Upper lobe of left lung (tissue), 6 donors: Measurements from ENCODE around the gene SUMF2. TPM values are rescaled to one million over a fixed set of nuclear protein-coding genes. Genes with fewer than 3 reads are reported as not detected.

Experiments
- ATAC-seq, 2 donors: fragments of 200-7000 bp; cut with Tn5 transposase; one replicate each; pipeline ENCODE4 v1.9.1; 2022; ENCODE audit warnings: mild to moderate bottlenecking in 2 of 2, moderate library complexity in 2 of 2; ENCODE audit not compliant: low FRiP score in 2 of 2
- DNase-seq, 2 donors: peaks; one replicate each; pipeline ENCODE4 v3.0.0-alpha.2; 2019 to 2020
- H3K27ac ChIP-seq, 4 donors: fragments of 200-600 bp; sonication (generic); one replicate each; pipeline ENCODE4 v1.5.1; 2016 to 2019
- H3K27me3 ChIP-seq, 4 donors: fragments of 200-600 bp; sonication (generic); one replicate each; pipeline ENCODE4 v1.5.1; 2017 to 2019
- H3K36me3 ChIP-seq, 4 donors: fragments of 200-600 bp; sonication (generic); one replicate each; pipeline ENCODE4 v1.5.1; 2016 to 2019
- H3K4me1 ChIP-seq, 4 donors: fragments of 200-600 bp; sonication (generic); one replicate each; pipeline ENCODE4 v1.5.1; 2018 to 2019
- H3K4me3 ChIP-seq, 4 donors: fragments of 200-600 bp; sonication (generic); one replicate each; pipeline ENCODE4 v1.5.1; 2017 to 2019; ENCODE audit warnings: mild to moderate bottlenecking in 2 of 4, moderate library complexity in 1 of 4
- H3K9me3 ChIP-seq, 4 donors: fragments of 200-600 bp; sonication (generic); one replicate each; pipeline ENCODE4 v1.5.1; 2018 to 2019
- EP300 ChIP-seq, 4 donors: sonication (generic); formaldehyde crosslinking; IDR thresholded peaks; one replicate each; pipeline ENCODE4 v1.5.1; 2017; ENCODE audit warnings: antibody characterized with exemption in 4 of 4, control low read depth in 2 of 4
- POLR2A ChIP-seq, 4 donors: fragments of 450-650 bp; IDR thresholded peaks; one replicate each; pipeline ENCODE4 v1.5.1; 2016 to 2017; ENCODE audit warnings: antibody characterized with exemption in 4 of 4, mild to moderate bottlenecking in 2 of 4
- POLR2AphosphoS5 ChIP-seq, 2 donors: sonication (generic); formaldehyde crosslinking; IDR thresholded peaks; one replicate each; pipeline ENCODE4 v1.5.1; 2017; ENCODE audit warnings: antibody characterized with exemption in 2 of 2
- WGBS, 2 donors: methylation state at CpG; one replicate each; pipeline ENCODE4 v1.1.5; 2017 to 2018; 5-methylcytosine and 5-hydroxymethylcytosine counted together
- small RNA-seq, 4 donors: library from RNA; depleted of rRNA; stranded (forward); fragments of <200 nt; gene quantifications; one replicate each; pipeline ENCODE3, GENCODE V24; 2016
- total RNA-seq, 6 donors: library from RNA; depleted of rRNA in 4 of 6; stranded (reverse); fragments of >200 nt in 4 of 6; gene quantifications; one replicate each; pipeline versions ENCODE4 v1.1.0 to v1.2.1, GENCODE V29; 2016 to 2021
- TF ChIP-seq, protein P1 (sequence below), 6 experiments: fragments of 450-650 bp in 4 of 6; fragments of 200-600 bp in 2 of 6; sonication (generic) in 2 of 6; IDR thresholded peaks; one replicate each; pipeline ENCODE4 v1.5.1; 2016 to 2019; ENCODE audit warnings: antibody characterized with exemption in 6 of 6
- donor health status: DM: no; HTN: no; CAD: no; lungs with moderate emphysema.
- donor health status: DM: no; HTN: yes; CAD: no; lungs with severe emphysema.

SUMF2 gene
- total RNA-seq, 6 donors from 2014 or later: 85.9 to 185 (median 155) TPM

DNA sequence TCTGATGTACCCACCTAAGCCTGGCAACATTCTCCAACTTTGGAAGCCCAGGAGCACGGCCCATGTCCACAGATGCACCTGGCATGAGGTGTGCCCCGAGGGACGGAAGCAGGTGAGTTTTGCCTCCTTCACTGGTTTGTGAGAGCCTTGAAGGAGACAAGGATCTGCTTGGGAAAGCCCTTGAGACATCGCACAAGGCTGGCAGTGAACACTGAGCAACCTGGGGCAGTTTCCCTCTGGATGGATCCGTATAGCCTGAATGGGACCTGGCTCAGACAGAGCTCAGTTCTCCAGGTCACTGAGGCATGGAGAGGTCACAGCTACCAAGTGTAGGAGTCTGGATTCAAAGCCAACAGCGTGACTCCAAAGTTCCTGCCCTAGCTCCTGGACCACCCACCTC is 60.9 kb downstream of the SUMF2 start:
- 72 to 75% methylated on average over 4 to 6 of the region's 6 CpGs for WGBS, 2 donors
- Histone ChIP-seq H3K36me3 (no peaks in the 10 kb centered on the region), H3K27me3 (no peaks in the 10 kb centered on the region), H3K9me3 (no peaks in the 10 kb centered on the region), H3K27ac (no peak overlapping the region), H3K4me1 (no peaks in the 10 kb centered on the region), H3K4me3 (no peak overlapping the region)
- no peak for TF ChIP-seq EP300 (IDR thresholded peaks at IDR 0.05)
- TF ChIP-seq POLR2AphosphoS5 (IDR thresholded peaks at IDR 0.05): no peak
- no peak for TF ChIP-seq POLR2A (IDR thresholded peaks at IDR 0.05)
- TF ChIP-seq, protein P1, sequence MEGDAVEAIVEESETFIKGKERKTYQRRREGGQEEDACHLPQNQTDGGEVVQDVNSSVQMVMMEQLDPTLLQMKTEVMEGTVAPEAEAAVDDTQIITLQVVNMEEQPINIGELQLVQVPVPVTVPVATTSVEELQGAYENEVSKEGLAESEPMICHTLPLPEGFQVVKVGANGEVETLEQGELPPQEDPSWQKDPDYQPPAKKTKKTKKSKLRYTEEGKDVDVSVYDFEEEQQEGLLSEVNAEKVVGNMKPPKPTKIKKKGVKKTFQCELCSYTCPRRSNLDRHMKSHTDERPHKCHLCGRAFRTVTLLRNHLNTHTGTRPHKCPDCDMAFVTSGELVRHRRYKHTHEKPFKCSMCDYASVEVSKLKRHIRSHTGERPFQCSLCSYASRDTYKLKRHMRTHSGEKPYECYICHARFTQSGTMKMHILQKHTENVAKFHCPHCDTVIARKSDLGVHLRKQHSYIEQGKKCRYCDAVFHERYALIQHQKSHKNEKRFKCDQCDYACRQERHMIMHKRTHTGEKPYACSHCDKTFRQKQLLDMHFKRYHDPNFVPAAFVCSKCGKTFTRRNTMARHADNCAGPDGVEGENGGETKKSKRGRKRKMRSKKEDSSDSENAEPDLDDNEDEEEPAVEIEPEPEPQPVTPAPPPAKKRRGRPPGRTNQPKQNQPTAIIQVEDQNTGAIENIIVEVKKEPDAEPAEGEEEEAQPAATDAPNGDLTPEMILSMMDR (IDR thresholded peaks at IDR 0.05): no peak
- ATAC-seq (no peak), DNase-seq (no peak)

DNA sequence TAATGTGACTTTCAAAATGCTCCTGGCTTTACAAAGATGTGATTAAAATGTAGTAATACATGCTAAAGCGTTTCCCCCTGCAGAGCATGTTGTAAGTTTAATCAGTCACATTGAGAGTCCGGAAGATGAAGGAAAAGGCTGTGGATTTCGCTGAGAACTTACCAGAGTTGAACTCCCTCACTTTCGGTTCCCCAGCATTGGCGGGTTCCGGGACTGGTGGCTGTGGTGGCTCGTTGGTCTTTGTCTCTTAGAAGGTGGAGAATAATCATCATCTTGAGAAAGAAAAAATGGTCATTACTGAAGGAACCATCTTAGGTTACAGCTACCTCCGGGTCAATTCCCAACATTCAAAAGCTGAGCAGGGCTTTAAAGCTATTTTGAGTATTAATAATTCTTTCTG is 61.7 kb downstream of the SUMF2 start:
- Histone ChIP-seq H3K27me3 (no peaks in the 10 kb centered on the region), H3K9me3 (no peaks in the 10 kb centered on the region), H3K4me3 (no peak overlapping the region), H3K27ac (no peak overlapping the region), H3K36me3 (no peaks in the 10 kb centered on the region), H3K4me1 (no peaks in the 10 kb centered on the region)
- ATAC-seq (no peak), DNase-seq (no peak)
- 74 to 78% methylated on average over 8 of the region's 8 CpGs for WGBS, 2 donors
- TF ChIP-seq POLR2AphosphoS5 (IDR thresholded peaks at IDR 0.05) (no peak), POLR2A (IDR thresholded peaks at IDR 0.05) (no peak), EP300 (IDR thresholded peaks at IDR 0.05) (no peak)
- TF ChIP-seq, protein P1 (IDR thresholded peaks at IDR 0.05): no peak

DNA sequence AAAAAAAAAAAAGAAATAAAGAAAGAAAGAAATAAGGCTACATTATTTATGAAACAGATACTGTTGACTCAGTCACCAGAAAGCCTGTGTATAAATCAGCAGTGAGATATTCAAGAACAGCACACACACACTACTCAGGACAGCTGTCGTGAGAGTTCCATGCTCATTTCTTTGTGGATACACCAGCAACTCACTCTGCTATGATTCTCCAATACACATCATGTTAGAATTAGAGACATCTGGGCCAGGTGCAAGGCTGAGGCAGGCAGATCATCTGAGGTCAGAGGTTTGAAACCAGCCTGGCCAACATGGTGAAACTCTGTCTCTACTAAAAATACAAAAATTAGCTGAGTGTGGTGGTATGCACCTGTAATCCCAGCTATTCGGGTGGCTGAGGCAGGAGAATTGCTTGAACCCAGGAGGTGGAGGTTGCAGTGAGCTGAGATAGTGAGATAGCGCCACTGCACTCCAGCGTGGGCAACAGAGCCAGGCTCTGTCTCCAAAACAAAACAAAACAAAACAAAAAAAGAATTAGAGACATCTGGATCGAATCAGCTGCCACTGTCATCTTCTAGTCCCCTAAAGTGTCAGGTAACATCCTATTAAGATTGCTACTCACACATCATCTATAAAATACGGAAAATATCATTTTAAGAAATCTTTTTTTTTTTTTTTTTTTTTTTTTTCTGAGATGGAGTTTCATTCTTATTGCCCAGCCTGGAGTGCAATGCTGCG is 63.3 kb downstream of the SUMF2 start:
- H3K27ac ChIP-seq: no peak overlapping the region
- H3K27me3 ChIP-seq: no peaks in the 10 kb centered on the region
- H3K4me1 ChIP-seq: no peaks in the 10 kb centered on the region
- DNase-seq: no peak
- H3K36me3 ChIP-seq: no peaks in the 10 kb centered on the region
- TF ChIP-seq, protein P1 (IDR thresholded peaks at IDR 0.05): no peak
- TF ChIP-seq POLR2AphosphoS5 (IDR thresholded peaks at IDR 0.05) (no peak), EP300 (IDR thresholded peaks at IDR 0.05) (no peak), POLR2A (IDR thresholded peaks at IDR 0.05) (no peak)
- no peaks in the 10 kb centered on the region for H3K9me3 ChIP-seq
- H3K4me3 ChIP-seq: no peak overlapping the region
- WGBS, 2 donors: 74 to 77% methylated on average over 7 of the region's 7 CpGs
- ATAC-seq: no peak

Small RNAs within 50 kb of the gene (small RNA-seq; reads per million reads assigned to genes)
- gene SNORA15 (0 reads per million in 4 donors), gene SNORA22B (0 reads per million in 4 donors)

Other genes starting within 250 kb of the SUMF2 start
- gene SEPTIN14, start 201.5 kb upstream of the SUMF2 start, total RNA-seq: under 1 TPM in 1 of 6 donors, not detected in 5; 0.06 TPM
- 1 to 10 TPM; 2.1 to 4.2 (median 3.3) TPM for gene ZNF713, start 176.8 kb upstream of the SUMF2 start, total RNA-seq
- gene MRPS17, start 112.4 kb upstream of the SUMF2 start, total RNA-seq: 10 to 100 TPM in 1 of 6 donors, 1 to 10 TPM in 5; 4.8 to 10.5 (median 8.7) TPM
- 10 to 100 TPM; 30.2 to 95.2 (median 64.6) TPM for gene NIPSNAP2, start 99.7 kb upstream of the SUMF2 start, total RNA-seq
- 10 to 100 TPM in 4 of 6 donors, 1 to 10 TPM in 2; 6.8 to 18.9 (median 13.5) TPM for gene PSPH, start 12.8 kb upstream of the SUMF2 start, total RNA-seq
- gene CCT6A, start 12.5 kb upstream of the SUMF2 start, total RNA-seq: 100 to 1,000 TPM in 1 of 6 donors, 10 to 100 TPM in 5; 48.4 to 115 (median 67.6) TPM
- gene PHKG1, start 28.7 kb downstream of the SUMF2 start, total RNA-seq: 1 to 10 TPM in 2 of 6 donors, under 1 TPM in 3, not detected in 1; 0.30 to 2.4 (median 0.60) TPM
- gene CHCHD2, start 42.2 kb downstream of the SUMF2 start, total RNA-seq: 100 to 1,000 TPM in 5 of 6 donors, 10 to 100 TPM in 1; 61.8 to 307 (median 203) TPM
- 1 to 10 TPM in 4 of 6 donors, under 1 TPM in 1, not detected in 1; 0.89 to 9.1 (median 1.4) TPM for gene NUPR2, start 52.1 kb downstream of the SUMF2 start, total RNA-seq